Measurements from ENCODE around the gene C3orf20.

Gene C3orf20

GRCh38 chr3:14636496-14637087 is 38.3 kb upstream of the C3orf20 start:
- peaks cover 24% of the 10 kb centered on the region for H3K27me3 Mint-ChIP-seq (ENCODE audit: low read depth, poor library complexity)
- peaks cover 34% of the 10 kb centered on the region for H3K9me3 Mint-ChIP-seq
- H3K27ac Mint-ChIP-seq, result no peak overlapping the region
- peaks cover 19% of the 10 kb centered on the region for H3K4me1 Mint-ChIP-seq
- DNase-seq, result no peak
- TF ChIP-seq, protein P1, sequence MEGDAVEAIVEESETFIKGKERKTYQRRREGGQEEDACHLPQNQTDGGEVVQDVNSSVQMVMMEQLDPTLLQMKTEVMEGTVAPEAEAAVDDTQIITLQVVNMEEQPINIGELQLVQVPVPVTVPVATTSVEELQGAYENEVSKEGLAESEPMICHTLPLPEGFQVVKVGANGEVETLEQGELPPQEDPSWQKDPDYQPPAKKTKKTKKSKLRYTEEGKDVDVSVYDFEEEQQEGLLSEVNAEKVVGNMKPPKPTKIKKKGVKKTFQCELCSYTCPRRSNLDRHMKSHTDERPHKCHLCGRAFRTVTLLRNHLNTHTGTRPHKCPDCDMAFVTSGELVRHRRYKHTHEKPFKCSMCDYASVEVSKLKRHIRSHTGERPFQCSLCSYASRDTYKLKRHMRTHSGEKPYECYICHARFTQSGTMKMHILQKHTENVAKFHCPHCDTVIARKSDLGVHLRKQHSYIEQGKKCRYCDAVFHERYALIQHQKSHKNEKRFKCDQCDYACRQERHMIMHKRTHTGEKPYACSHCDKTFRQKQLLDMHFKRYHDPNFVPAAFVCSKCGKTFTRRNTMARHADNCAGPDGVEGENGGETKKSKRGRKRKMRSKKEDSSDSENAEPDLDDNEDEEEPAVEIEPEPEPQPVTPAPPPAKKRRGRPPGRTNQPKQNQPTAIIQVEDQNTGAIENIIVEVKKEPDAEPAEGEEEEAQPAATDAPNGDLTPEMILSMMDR (IDR thresholded peaks at IDR 0.05), result no peak
- no peak overlapping the region for H3K4me3 Mint-ChIP-seq
- no peaks in the 10 kb centered on the region for H3K36me3 Mint-ChIP-seq (ENCODE audit: low read depth)

DNA sequence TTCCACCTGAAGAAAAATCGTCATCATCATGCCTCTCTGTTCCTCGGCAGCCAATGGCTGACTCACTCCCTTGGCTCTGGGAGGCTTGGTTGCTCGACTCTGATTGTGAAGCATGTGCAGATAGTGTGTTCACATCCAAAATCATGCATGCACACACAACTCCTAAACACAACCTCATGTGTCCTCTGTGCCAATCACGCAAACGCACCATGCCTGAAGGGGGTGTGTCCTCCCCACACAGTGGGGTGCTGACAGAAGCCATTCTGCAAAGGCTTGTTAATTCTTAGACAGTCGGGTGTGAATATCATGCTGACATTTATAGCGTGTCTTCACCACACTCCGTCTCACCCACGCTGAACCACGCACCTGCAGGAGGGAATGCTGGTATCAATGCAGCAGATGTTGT is 34.8 kb upstream of the C3orf20 start:
- no peak overlapping the region for H3K4me3 Mint-ChIP-seq
- H3K27me3 Mint-ChIP-seq (ENCODE audit: low read depth, poor library complexity), result peaks cover 39% of the 10 kb centered on the region
- H3K4me1 Mint-ChIP-seq, result peaks cover 19% of the 10 kb centered on the region
- no peak overlapping the region for H3K27ac Mint-ChIP-seq
- no peaks in the 10 kb centered on the region for H3K36me3 Mint-ChIP-seq (ENCODE audit: low read depth)
- peaks cover 32% of the 10 kb centered on the region for H3K9me3 Mint-ChIP-seq
- TF ChIP-seq, protein P1 (IDR thresholded peaks at IDR 0.05), result no peak
- no peak for DNase-seq

- Mint-ChIP-seq H3K9me3 (peaks cover 27% of the 10 kb centered on the region), H3K4me3 (no peak overlapping the region), H3K27me3 (ENCODE audit: low read depth, poor library complexity) (peaks cover 41% of the 10 kb centered on the region), H3K27ac (no peak overlapping the region), H3K4me1 (peaks cover 19% of the 10 kb centered on the region), H3K36me3 (ENCODE audit: low read depth) (no peaks in the 10 kb centered on the region)
- no peak for DNase-seq
- TF ChIP-seq, protein P1 (IDR thresholded peaks at IDR 0.05), result no peak
Measured at GRCh38 chr3:14640734-14641133, 34.2 kb upstream of the C3orf20 start.

DNA sequence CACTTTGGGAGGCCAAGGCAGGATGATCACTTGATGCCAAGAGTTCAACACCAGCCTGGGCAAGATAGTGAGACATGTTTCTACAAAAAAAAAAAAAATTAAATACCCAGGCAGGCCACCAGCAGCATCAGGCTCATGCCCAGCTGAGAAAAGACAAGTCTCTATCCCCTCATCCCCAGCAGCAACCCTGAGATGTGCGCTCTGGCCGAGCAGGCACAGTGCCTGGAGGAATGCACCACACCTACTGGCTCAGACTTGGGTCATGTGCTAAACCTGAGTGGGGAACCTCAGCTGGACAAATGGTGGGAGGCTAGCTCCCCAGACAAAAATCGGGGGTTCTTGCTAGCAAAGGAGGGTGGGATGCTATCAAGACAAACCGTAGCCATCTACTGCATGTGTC is 33.6 kb upstream of the C3orf20 start:
- Mint-ChIP-seq H3K27me3 (ENCODE audit: low read depth, poor library complexity) (peaks cover 41% of the 10 kb centered on the region), H3K9me3 (peaks cover 27% of the 10 kb centered on the region), H3K27ac (no peak overlapping the region), H3K36me3 (ENCODE audit: low read depth) (no peaks in the 10 kb centered on the region), H3K4me1 (peaks cover 19% of the 10 kb centered on the region), H3K4me3 (no peak overlapping the region)
- TF ChIP-seq, protein P1 (IDR thresholded peaks at IDR 0.05), result no peak
- DNase-seq, result no peak

GRCh38 chr3:14645453-14645852 is 29.5 kb upstream of the C3orf20 start:
- TF ChIP-seq, protein P1 (IDR thresholded peaks at IDR 0.05), result no peak
- no peak for DNase-seq
- no peak overlapping the region for H3K4me3 Mint-ChIP-seq
- H3K4me1 Mint-ChIP-seq, result peaks cover 8% of the 10 kb centered on the region
- H3K9me3 Mint-ChIP-seq, result peaks cover under 1% of the 10 kb centered on the region
- no peaks in the 10 kb centered on the region for H3K36me3 Mint-ChIP-seq (ENCODE audit: low read depth)
- peaks cover 50% of the 10 kb centered on the region for H3K27me3 Mint-ChIP-seq (ENCODE audit: low read depth, poor library complexity)
- H3K27ac Mint-ChIP-seq, result no peak overlapping the region

GRCh38 chr3:14646131-14646573 is 28.8 kb upstream of the C3orf20 start:
- Mint-ChIP-seq H3K4me1 (peaks cover 12% of the 10 kb centered on the region), H3K4me3 (no peak overlapping the region), H3K27me3 (ENCODE audit: low read depth, poor library complexity) (peaks cover 53% of the 10 kb centered on the region), H3K27ac (no peak overlapping the region), H3K9me3 (peaks cover 7% of the 10 kb centered on the region), H3K36me3 (ENCODE audit: low read depth) (no peaks in the 10 kb centered on the region)
- TF ChIP-seq, protein P1 (IDR thresholded peaks at IDR 0.05), result no peak
- no peak for DNase-seq

All from nephron progenitor cell (in vitro differentiated cells).